Skin epidermis (tissue), 12 donors: ENCODE results near the gene CDK4.
A peak's percentile ranks its signal among the peaks of the same experiment; 100 is the strongest.
"Not testable (repeated sequence)": the region's sequence is repeated elsewhere in the genome, so short reads cannot be mapped to it uniquely, and the experiment has no call there.

Source experiments
- H3K27ac ChIP-seq, 21 experiments: fragments of 200-600 bp; sonication (generic) in 11 of 21; one replicate each; pipeline ENCODE4 v1.5.0; 2020; ENCODE audit warnings: mild to moderate bottlenecking in 3 of 21, inconsistent platforms in 2 of 21, moderate library complexity in 2 of 21
- H3K4me3 ChIP-seq, 7 experiments: fragments of 200-600 bp; sonication (generic) in 2 of 7; one replicate each; pipeline ENCODE4 v1.5.0; 2020; ENCODE audit warnings: inconsistent platforms in 2 of 7, mild to moderate bottlenecking in 2 of 7, moderate library complexity in 1 of 7

CDK4 gene

GRCh38 chr12:57731411-57732080 is 20.6 kb downstream of the CDK4 start:
- Histone ChIP-seq H3K27ac (no peak overlapping the region), H3K4me3 (no peak overlapping the region)

GRCh38 chr12:57730336-57731067 is 21.6 kb downstream of the CDK4 start:
- H3K27ac ChIP-seq, result no peak overlapping the region
- no peak overlapping the region for H3K4me3 ChIP-seq

DNA sequence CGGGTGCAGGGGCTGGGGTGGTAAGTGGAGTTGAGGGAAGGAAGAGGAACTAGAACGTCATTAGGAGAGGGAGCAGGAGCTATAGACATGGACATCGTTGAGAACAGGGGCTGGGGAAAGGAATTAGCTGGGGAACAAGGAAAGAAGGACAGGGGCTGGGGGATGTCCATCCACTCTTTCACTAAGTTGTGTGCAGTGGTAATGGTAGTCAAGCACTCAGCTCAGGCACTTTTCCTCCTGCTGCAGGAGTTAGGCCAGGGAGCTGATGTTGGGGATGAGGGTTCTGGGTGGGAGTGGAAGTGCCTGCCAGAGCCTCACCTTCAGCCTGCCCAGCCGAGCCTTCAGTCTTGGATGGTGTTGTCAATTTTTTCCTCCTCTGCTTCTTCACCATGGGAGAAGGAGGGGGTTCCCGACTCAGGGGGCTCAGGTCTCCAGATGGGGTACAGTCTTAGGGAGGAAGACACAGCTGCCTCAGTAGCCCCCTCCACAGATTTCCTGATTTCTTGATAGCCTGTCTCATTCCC is 22.7 kb downstream of the CDK4 start:
- Histone ChIP-seq H3K27ac (no peak overlapping the region), H3K4me3 (no peak overlapping the region)

DNA sequence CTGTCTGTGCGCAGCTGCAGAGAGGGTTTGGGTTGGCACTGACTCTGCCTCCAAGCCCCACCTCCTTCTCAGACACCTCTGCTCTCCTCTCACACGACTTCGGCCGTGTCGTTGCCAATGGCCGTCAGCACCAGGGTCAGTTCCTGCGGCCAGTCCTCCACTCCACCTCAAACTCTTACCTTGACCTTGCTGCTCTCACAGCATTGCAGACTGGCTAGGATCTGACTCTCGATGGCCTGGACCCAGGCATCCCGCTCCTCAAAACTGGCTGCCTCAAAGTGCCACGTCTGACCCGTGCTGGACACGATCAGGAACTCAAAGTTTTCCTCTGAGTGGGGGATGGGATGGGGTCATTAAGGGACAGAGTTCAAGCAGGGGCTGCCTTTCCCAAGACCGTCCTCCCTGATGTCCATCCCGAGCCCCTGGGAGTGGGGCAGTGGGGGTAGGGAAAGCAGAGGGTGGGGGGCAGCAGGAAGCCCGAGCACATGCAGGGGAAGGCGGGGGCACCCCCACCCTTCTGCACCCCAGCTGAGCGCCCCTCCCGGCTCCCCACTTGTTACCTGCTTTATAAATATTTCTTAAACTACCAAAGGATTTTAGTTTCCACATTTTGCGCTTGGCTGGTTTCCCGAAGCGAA is 24.2 kb downstream of the CDK4 start:
- Histone ChIP-seq H3K4me3 (no peak overlapping the region), H3K27ac (no peak overlapping the region)

- peak overlapping the region; percentile 12 to 90 (median 77) for H3K27ac ChIP-seq
These were observed 25.0 kb downstream of the CDK4 start for GRCh38 chr12:57726884-57727757.

GRCh38 chr12:57726151-57726883 is 25.8 kb downstream of the CDK4 start:
- H3K4me3 ChIP-seq, result peak overlapping the region; percentile 43 to 70 (median 61)
- peak overlapping the region; percentile 12 to 90 (median 77) for H3K27ac ChIP-seq

More at GRCh38 chr12:57726884-57727757, 25.0 kb downstream of the CDK4 start:
- peak overlapping the region; percentile 43 to 70 (median 61) for H3K4me3 ChIP-seq

DNA sequence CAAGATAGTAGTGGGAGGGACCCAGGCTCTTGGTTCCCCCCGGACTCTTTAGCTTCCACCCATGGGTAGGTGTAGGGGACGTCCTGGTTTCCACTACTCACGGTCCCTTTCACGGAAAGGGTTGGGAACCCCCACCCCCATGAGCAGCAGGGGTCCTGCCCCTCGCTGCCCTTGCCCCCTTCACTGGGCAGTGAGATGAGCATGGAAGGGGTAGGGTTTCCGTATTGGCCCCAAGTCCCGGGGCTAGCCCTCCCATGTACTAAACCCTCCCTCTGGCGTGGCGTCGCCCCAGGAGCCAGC is 26.3 kb downstream of the CDK4 start:
- Histone ChIP-seq H3K4me3 (peak overlapping the region; percentile 43 to 70 (median 61)), H3K27ac (peak overlapping the region in 19 of 21 experiments; percentile 65 to 90 (median 80))

DNA sequence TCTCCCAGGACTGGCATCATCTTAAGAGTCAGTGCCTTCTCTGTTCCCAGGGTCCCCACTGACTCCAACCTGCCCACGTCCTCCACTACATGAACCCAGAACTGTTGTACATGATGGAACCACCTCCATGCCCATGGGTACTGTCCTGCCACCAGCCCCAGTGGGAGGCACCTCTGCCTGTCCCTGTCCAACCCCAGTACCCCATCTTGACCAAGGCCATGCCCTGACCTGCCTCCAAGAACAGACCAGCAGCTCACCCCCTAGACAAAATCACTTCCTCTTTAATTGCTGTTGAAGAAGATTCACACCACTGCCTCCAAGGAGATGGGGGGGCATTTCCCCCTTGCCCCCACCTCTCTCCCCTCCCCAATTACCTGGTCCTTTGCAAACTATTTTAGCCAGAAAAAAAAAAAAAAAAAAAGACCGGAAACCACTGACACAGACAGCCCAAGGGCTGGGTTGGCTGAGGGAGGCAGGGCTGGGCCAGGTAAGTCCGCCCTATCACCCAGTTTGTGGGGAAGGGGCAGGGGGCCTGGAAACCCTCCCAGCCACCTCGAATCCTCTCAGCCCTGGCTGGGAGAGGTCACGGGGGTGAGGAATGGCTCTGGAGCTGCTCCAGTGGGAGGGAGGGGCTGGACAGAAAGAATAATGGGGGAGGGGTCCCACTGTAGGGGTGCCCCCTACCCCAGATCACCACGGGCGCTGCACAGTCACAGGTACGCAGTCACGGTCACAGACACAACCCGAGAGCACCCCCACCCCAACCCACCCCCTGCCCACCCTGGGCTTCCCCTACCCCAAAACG is 27.0 kb downstream of the CDK4 start:
- Histone ChIP-seq H3K4me3 (peak overlapping the region in 2 of 7 experiments; percentile 67 to 70), H3K27ac (no peak overlapping the region)

DNA sequence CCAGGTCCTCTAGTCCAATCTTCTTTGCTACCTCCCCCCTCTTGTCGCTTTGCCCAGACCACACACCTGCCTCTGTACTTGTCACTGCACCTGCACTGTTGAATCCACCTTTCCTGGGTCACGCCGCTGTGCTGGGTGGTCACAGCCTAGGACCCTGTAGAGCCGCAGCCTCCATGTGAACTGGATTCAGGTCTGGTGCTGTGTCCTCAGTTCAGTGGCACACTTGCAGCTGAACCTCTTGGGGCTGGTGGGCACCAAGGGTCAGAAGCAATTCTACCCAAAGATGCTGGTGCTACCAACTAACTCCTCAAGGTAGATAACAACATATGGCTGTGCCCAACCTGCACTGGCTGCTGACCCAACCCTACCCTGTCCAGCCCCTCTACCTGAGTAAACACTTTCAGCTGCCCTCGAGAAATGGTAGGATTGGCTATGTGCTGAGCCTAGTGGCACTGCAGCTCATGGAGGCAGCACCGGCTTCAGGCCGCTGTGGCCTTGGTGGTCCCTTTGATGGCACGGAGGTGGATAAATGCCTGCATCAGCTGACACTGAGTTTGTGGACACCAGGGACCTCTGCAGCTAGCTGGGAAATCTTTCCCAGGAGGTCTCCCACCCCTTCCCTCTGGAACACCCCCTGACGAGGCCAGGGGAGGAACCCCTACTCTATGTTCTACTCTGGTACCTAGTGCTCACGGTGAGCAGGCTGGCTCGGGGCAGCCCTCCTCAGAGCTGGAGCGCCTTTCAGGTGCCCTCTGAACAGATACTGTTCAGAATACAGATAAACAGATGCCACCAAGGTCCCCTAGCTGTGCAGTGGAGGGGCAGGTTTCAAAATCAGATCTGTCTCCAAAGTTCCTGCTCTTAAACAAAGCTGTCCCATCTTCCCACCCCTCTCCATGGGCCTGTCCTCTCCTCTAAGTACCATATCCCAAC is 27.8 kb downstream of the CDK4 start:
- H3K27ac ChIP-seq, result no peak overlapping the region
- H3K4me3 ChIP-seq, result no peak overlapping the region

DNA sequence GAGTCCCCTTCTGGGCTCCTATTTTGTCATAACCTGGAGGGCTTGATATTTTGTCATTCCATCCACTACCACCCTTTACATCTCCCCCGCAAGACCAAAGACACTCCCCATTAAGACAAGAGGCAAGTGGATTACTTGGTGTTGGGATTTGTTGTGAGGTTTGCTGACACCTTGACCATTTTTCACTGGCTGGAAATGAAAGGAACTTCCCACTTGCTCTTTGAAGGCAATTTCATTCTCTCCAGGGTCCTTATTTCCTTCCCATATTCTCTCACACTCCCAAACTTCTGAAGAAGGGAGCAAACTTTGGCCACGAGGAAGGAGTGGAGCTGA is 28.5 kb downstream of the CDK4 start:
- H3K27ac ChIP-seq, result no peak overlapping the region
- no peak overlapping the region for H3K4me3 ChIP-seq

- Histone ChIP-seq H3K27ac (no peak overlapping the region), H3K4me3 (no peak overlapping the region)
These were observed 29.1 kb downstream of the CDK4 start for GRCh38 chr12:57722716-57723629.

- not testable (repeated sequence) for H3K4me3 ChIP-seq, H3K27ac ChIP-seq
These were observed 30.1 kb downstream of the CDK4 start for GRCh38 chr12:57721846-57722608.

GRCh38 chr12:57720606-57721595 is 31.2 kb downstream of the CDK4 start:
- Histone ChIP-seq H3K27ac (no peak overlapping the region), H3K4me3 (no peak overlapping the region)

DNA sequence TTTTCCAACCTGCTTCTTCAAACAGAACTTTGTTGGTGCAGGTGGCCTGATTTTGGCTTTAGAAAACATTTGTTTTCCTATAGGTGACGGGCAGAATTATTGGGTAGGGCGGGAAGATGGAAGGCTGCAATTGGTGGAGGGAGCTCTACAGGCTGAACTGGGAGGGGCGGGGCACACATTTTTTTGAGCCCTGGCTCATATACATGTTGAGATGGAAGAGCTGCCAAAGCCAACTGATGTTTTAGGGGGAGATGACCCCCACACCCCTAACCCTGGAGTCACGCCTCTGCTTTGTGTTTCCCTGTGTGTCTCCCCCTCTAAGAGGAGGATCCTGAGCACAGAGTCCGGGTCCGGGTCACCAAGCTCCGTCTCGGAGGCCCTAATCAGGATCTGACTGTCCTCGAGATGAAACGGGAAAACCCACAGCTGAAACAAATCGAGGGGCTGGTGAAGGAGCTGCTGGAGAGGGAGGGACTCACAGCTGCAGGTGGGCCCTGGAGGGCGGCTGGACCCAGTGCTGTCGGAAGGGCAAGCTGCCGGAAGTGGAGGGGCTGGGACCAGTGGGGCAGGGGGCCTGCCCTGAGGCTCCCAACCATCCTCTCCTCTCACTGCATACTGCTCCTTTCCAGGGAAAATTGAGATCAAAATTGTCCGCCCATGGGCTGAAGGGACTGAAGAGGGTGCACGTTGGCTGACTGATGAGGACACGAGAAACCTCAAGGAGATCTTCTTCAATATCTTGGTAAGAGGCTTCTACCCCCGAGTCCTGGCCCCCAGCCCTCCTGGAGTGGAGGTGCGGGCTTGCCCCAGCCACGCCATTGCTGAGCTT is 32.1 kb downstream of the CDK4 start:
- no peak overlapping the region for H3K4me3 ChIP-seq
- H3K27ac ChIP-seq, result no peak overlapping the region
